ENCODE data around the gene WDR1.

Gene WDR1

GRCh38 chr4:10088135-10089010 is 28.2 kb downstream of the WDR1 start:
- peaks cover 94 to 100% (median 99%) of the 10 kb centered on the region in 11 experiments for H3K36me3 ChIP-seq
- 0 out of 22 replicates have a peak overlapping the region, but pooled peaks of 1 of the 11 experiments have one; percentile 98 for H3K4me2 ChIP-seq
- H3K4me1 ChIP-seq, result peaks cover 30 to 48% (median 41%) of the 10 kb centered on the region in 10 experiments
- H3K9ac ChIP-seq, result no peak overlapping the region
- peaks cover 39 to 100% (median 100%) of the 10 kb centered on the region in 11 experiments for H4K20me1 ChIP-seq
- H3K27ac ChIP-seq, result no peak overlapping the region
- no peak overlapping the region for H3K4me3 ChIP-seq
- TF ChIP-seq Cebpa-rat (IDR thresholded peaks at IDR 0.05), result no peak
- H3K9me3 ChIP-seq (replicated peaks in 1 of 11), result no peaks in the 10 kb centered on the region
- H3K27me3 ChIP-seq, result no peaks in the 10 kb centered on the region

GRCh38 chr4:10087152-10087791 is 29.3 kb downstream of the WDR1 start:
- no peak overlapping the region for H3K4me3 ChIP-seq
- peaks cover 19 to 37% (median 30%) of the 10 kb centered on the region in 10 experiments for H3K4me1 ChIP-seq
- H3K9me3 ChIP-seq (replicated peaks in 1 of 11), result no peaks in the 10 kb centered on the region
- peaks cover 100% of the 10 kb centered on the region in 11 experiments for H3K36me3 ChIP-seq
- H3K4me2 ChIP-seq, result no peak overlapping the region
- TF ChIP-seq Cebpa-rat (IDR thresholded peaks at IDR 0.05), result no peak
- peaks cover 32 to 100% (median 100%) of the 10 kb centered on the region in 11 experiments for H4K20me1 ChIP-seq
- no peak overlapping the region for H3K9ac ChIP-seq
- no peak overlapping the region; a peak in 1 of 22 replicates for H3K27ac ChIP-seq
- H3K27me3 ChIP-seq, result no peaks in the 10 kb centered on the region

GRCh38 chr4:10086506-10087120 is 30.0 kb downstream of the WDR1 start:
- H3K4me2 ChIP-seq, result no peak overlapping the region
- TF ChIP-seq Cebpa-rat (IDR thresholded peaks at IDR 0.05), result no peak
- H4K20me1 ChIP-seq, result peaks cover 31 to 100% (median 100%) of the 10 kb centered on the region in 11 experiments

GRCh38 chr4:10085828-10086505 is 30.6 kb downstream of the WDR1 start:
- no peak overlapping the region for H3K27ac ChIP-seq
- H3K9ac ChIP-seq, result no peak overlapping the region
- H4K20me1 ChIP-seq, result peaks cover 25 to 99% (median 97%) of the 10 kb centered on the region in 11 experiments
- no peak overlapping the region for H3K4me2 ChIP-seq
- peaks cover 6 to 24% (median 17%) of the 10 kb centered on the region in 10 experiments for H3K4me1 ChIP-seq
- peaks cover 98 to 99% (median 98%) of the 10 kb centered on the region in 11 experiments for H3K36me3 ChIP-seq
- no peak for TF ChIP-seq Cebpa-rat (IDR thresholded peaks at IDR 0.05)
- H3K27me3 ChIP-seq, result no peaks in the 10 kb centered on the region
- no peak overlapping the region for H3K4me3 ChIP-seq
- no peaks in the 10 kb centered on the region for H3K9me3 ChIP-seq (replicated peaks in 1 of 11)

More at GRCh38 chr4:10086506-10087120, 30.0 kb downstream of the WDR1 start:
- Histone ChIP-seq H3K36me3 (peaks cover 100% of the 10 kb centered on the region in 11 experiments), H3K4me3 (no peak overlapping the region), H3K9ac (no peak overlapping the region), H3K4me1 (peaks cover 13 to 30% (median 24%) of the 10 kb centered on the region in 10 experiments), H3K9me3 (replicated peaks in 1 of 11) (no peaks in the 10 kb centered on the region), H3K27ac (no peak overlapping the region), H3K27me3 (no peaks in the 10 kb centered on the region)

GRCh38 chr4:10085386-10085785 is 31.2 kb downstream of the WDR1 start:
- no peak overlapping the region for H3K27ac ChIP-seq
- no peaks in the 10 kb centered on the region for H3K27me3 ChIP-seq
- peaks cover 98 to 99% (median 98%) of the 10 kb centered on the region in 11 experiments for H3K36me3 ChIP-seq
- peaks cover 19 to 99% (median 97%) of the 10 kb centered on the region in 11 experiments; a peak in 21 of 22 replicates for H4K20me1 ChIP-seq
- no peak for TF ChIP-seq Cebpa-rat (IDR thresholded peaks at IDR 0.05)
- H3K9me3 ChIP-seq (replicated peaks in 1 of 11), result no peaks in the 10 kb centered on the region
- H3K9ac ChIP-seq, result no peak overlapping the region
- H3K4me1 ChIP-seq, result peaks cover 4 to 18% (median 12%) of the 10 kb centered on the region in 10 experiments; a peak in 18 of 20 replicates
- H3K4me2 ChIP-seq, result no peak overlapping the region
- H3K4me3 ChIP-seq, result no peak overlapping the region

- Histone ChIP-seq H3K9me3 (replicated peaks in 1 of 11) (no peaks in the 10 kb centered on the region), H3K4me3 (no peak overlapping the region), H3K36me3 (peaks cover 98 to 99% (median 98%) of the 10 kb centered on the region in 11 experiments), H3K27ac (no peak overlapping the region), H3K4me2 (no peak overlapping the region), H4K20me1 (peaks cover 18 to 99% (median 97%) of the 10 kb centered on the region in 11 experiments; a peak in 21 of 22 replicates), H3K9ac (no peak overlapping the region), H3K4me1 (peaks cover 3 to 12% (median 9%) of the 10 kb centered on the region in 10 experiments; a peak in 18 of 20 replicates), H3K27me3 (no peaks in the 10 kb centered on the region)
- no peak for TF ChIP-seq Cebpa-rat (IDR thresholded peaks at IDR 0.05)
These were observed 31.8 kb downstream of the WDR1 start for GRCh38 chr4:10084651-10085358.

- H3K4me1 ChIP-seq, result peaks cover 0 to 17% (median 4%) of the 10 kb centered on the region in 10 experiments; a peak in 13 of 20 replicates
- H3K36me3 ChIP-seq, result peaks cover 98 to 99% (median 98%) of the 10 kb centered on the region in 11 experiments
- no peaks in the 10 kb centered on the region for H3K9me3 ChIP-seq (replicated peaks in 1 of 11)
- no peak overlapping the region for H3K4me2 ChIP-seq
- no peak for TF ChIP-seq Cebpa-rat (IDR thresholded peaks at IDR 0.05)
- H3K4me3 ChIP-seq, result no peak overlapping the region
- no peaks in the 10 kb centered on the region for H3K27me3 ChIP-seq
- peaks cover 10 to 99% (median 97%) of the 10 kb centered on the region in 11 experiments; a peak in 21 of 22 replicates for H4K20me1 ChIP-seq
- no peak overlapping the region for H3K9ac ChIP-seq
- H3K27ac ChIP-seq, result no peak overlapping the region
These were observed 32.5 kb downstream of the WDR1 start for GRCh38 chr4:10083861-10084641.

Data from BLaER1 treated with 17β-estradiol and CSF1 and Interleukin-3, amounts not matched to agents 10 nM and 100 nM (cell line).